ENCODE results near the gene DNAI1.
A peak's percentile ranks its signal among the peaks of the same experiment; 100 is the strongest.

The DNAI1 gene

GRCh38 chr9:34490360-34490759 is 31.8 kb downstream of the DNAI1 start:
- DNase-seq (ENCODE audit: low read depth, low spot score): no peak

- no peak for DNase-seq (ENCODE audit: low read depth, low spot score)
These were observed 32.2 kb downstream of the DNAI1 start for GRCh38 chr9:34490760-34491159.

GRCh38 chr9:34491596-34491995 is 33.0 kb downstream of the DNAI1 start:
- no peak for DNase-seq (ENCODE audit: low read depth, low spot score)

- no peak for DNase-seq (ENCODE audit: low read depth, low spot score)
These were observed 33.4 kb downstream of the DNAI1 start for GRCh38 chr9:34492051-34492450.

DNA sequence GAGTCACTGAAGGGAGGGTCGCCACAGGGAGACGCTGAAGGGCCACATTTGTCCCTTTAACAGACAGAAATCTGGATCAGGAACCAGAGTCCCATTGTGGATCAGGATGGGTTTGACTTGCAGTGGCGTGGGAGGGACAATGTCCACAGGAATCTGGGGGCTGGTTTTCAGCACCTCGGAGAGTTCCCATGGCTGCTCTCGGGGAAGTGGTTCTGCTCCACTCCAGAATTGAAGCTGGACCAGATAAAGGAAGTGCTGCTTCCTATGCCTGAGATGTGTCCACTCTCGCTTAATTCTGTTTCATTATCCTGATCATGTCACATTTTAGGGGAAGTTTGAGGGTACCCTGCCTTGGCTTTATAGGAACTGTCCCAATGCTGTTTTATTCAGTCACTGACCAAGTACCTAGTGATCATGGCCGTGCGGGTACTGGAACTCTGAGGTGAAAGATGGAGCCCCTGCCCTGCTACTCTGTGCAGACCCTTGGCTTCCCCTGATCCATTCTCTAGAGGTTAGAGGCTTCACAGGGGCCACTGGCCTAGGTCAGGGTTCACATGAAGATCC is 35.4 kb downstream of the DNAI1 start:
- peak; percentile 70 for DNase-seq (ENCODE audit: low read depth, low spot score)

DNA sequence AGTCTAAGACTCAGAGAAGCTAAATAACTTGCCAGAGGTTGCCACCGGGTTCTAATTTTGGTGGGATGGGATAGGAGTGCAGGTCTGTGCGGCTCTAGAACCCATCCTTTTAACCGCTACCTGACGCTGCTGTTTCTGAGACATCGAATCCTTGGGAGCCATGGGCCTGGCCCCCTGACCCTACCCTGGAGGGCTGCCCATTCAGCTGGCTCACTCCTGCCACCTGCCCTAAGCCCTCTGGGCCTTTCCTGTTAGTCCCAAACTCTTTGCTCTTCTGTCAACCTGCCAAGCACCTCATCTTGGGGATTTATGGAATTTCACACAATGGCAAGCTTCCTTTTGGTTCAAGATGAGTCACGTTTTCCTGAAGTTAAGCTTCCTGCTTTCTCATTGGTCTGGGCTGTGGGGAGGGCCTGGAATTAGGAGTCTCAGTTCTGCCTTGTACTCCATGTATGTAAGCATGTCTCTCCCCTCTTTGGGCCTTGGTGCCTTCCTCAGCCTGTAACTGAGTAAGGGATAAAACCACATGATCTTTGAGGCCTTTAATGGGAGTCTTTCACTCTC is 37.6 kb downstream of the DNAI1 start:
- no peak for DNase-seq (ENCODE audit: low read depth, low spot score)

- no peak for DNase-seq (ENCODE audit: low read depth, low spot score)
These were observed 39.9 kb downstream of the DNAI1 start for GRCh38 chr9:34498553-34498952.

DNA sequence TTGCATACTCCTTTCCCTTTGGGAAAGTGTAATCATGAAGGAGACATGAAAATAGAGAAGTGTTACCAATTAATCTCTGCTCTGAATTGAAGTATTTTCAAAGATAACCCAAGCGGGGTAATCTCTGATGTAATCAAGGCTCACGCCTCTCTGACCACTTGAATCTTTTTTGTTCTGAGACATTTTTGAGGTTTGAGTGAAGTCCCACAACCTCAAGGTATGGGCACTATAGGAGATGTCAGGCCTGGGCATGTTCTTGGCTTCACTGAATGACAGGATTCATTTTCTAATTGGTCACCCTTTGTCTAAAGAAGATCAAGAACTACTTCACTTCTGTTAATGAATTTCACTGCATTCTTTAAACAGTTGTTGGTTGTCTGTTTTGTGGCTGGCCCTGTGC is 40.5 kb downstream of the DNAI1 start:
- DNase-seq (ENCODE audit: low read depth, low spot score): no peak

DNA sequence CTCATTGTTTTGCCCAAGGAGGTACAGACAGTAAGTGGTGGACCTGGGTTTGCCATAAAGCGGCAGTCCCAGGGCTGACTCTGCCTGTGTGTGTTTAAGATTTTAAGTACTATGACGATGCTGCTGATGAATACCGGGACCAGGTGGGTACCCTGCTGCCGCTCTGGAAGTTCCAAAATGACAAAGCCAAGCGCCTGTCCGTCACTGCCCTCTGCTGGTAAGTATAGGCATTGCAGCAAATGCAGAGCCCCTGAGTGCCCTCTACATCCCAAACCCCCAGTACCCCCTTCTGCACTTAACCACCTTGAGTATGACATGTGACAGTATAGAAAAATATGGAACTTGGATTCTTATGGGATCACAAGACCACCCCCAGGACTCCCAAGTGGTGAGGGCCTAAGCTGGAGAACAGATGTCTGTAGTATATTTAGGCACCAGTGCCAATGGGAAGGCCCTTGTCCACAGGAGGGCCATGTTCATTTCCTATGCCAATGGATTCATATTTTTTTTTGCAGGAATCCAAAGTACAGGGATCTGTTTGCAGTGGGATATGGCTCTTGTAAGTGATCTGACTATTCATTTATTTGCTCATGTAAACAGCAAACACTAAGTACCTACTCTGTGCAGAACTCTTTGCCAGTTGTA is 42.1 kb downstream of the DNAI1 start:
- DNase-seq (ENCODE audit: low read depth, low spot score): peak; percentile 79

DNA sequence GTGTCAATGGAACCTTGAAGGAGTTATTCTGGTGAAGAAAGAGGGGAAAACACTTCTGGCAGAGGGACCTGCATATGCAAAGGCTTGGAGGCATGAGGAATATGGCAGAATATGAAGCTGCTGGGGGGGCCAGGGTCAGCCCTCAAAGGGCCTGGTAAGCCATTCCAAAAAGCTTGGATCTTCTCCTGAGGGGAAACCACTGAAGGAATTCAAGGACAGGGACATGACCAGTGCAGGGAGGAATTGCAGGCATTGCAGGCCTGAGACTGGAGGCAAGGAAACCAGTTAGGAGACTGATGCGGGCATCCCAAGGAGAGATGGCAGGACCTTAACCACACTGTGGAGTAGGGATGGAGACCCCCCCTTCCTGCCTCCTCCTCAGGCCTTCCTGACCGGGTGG is 42.8 kb downstream of the DNAI1 start:
- no peak for DNase-seq (ENCODE audit: low read depth, low spot score)

- peak; percentile 55 for DNase-seq (ENCODE audit: low read depth, low spot score)
These were observed 43.4 kb downstream of the DNAI1 start for GRCh38 chr9:34501889-34502425.

DNA sequence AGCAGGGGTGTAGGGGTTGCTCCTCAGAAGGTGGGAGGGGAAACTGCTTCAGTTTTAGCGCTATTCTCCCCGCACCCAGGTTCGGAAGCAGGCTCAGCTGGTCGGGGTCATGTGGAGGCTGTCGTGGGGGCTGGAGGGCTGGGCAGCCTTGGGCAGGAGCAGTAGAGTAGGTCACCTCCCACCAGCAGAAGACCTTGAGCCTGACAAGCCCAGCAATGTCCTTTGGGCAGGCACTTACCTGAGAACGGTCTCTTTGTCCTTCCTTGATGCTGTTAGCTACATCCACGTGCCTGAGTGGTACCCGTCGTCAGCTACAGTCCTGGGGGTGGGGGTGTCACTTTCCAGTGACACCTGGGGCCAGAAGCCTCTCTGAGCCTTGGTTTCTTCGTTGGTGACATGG is 43.9 kb downstream of the DNAI1 start:
- DNase-seq (ENCODE audit: low read depth, low spot score): no peak

DNA sequence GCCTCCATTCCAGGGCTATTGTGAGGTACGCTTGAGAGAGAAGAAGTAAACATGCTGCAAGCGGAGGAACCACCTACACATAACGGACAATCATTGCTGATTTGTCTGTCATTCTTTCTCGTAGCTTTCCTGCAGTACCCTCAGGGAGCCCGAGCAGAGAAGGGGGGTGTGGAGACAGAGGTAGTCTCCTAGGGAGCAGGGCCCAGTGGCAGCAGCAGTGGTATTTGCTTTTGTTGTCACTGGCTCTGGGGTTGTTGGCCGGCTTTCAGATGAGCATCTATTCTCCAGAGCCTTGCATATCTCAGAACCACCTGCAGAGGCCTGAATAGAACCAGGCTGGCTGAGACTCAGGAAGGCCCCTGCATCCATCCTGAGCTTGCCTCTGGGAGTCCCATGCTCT is 44.3 kb downstream of the DNAI1 start:
- no peak for DNase-seq (ENCODE audit: low read depth, low spot score)

DNA sequence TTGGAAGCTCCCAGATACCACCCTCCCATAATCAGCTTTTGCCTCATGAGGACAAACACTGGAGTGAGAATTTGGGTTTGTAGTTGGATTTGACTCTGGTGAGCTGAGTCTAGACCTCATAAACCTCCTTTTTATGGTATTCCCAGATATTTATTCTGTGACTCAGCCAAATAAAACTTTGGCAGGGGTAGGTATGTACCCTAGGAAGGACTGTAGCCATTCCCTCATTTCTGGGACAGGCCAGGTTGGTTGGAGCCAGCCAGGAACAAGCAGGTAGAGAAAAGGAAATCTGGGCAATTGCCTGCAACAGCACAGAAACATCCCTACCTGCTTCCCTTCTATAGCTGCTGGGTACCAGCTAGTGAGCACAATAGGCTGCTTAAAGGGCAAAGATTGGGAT is 44.8 kb downstream of the DNAI1 start:
- no peak for DNase-seq (ENCODE audit: low read depth, low spot score)

DNA sequence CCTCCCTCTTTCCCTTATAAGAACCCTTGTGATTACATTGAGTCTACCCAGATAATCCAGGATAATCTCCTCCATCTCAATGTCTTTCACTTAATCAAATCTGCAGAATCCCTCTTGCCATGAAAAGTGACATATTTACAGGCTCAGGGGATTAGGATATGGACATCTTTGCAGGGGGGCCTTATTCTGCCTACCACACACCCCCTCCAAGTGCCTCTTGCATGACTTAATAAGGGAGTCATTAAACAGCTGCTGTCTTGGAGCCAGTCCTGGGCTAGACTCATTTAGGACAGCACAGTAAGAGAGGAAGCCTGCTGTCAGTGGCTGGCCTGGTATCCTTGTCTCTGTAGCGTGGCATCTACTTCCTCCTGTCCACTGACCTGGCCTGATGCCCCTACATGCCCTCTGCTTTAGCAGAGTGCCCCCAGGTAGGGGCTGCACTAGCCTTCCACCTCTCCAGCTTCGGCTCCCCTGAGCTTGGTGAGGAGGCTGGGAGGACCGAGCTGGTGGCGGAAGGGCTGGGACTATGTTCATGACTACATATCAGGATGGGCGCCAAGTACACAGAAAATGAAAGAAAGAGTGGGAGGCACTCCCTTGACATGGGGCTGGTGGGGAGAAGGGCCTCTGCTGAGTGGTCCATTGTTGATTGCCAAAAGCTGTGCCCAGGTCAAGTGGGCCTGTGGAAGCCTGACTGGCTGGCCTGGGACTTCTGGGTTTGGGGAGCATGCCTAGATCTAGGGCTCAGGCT is 46.9 kb downstream of the DNAI1 start:
- no peak for DNase-seq (ENCODE audit: low read depth, low spot score)

DNA sequence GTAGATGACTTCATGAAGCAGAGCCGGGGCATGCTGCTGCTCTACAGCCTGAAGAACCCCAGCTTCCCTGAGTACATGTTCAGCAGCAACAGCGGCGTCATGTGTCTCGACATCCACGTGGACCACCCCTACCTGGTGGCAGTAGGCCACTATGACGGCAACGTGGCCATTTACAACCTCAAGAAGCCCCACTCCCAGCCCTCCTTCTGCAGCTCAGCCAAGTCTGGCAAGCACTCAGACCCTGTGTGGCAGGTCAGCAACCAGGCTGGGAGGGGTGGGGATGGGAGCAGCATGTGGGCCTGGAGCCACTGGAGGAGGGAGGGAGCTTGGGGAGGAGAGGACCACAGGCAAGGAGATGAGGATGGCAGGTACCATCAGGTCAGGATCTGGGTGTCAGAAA is 48.0 kb downstream of the DNAI1 start:
- DNase-seq (ENCODE audit: low read depth, low spot score): no peak

- no peak for DNase-seq (ENCODE audit: low read depth, low spot score)
These were observed 49.0 kb downstream of the DNAI1 start for GRCh38 chr9:34507556-34507955.

DNA sequence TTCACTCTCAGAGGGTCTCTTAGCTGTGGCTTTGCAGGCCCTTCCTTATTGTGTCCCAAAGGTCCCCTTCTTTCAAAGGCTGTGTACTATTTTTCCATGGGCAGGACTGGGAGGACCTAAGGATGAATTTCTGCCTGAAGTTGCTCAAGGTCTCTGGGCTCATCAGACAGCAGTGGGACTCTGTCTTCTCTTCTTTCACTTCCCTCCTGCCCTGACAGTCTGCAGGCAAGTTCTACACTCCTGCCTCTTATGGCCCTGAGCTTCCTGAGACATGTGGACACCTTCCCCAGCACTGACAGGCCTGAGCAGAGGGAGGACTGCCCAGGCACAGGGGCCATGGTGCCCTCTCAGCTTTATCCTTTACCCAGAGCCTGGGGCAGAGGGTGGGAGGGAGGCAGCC is 49.4 kb downstream of the DNAI1 start:
- DNase-seq (ENCODE audit: low read depth, low spot score): no peak

- DNase-seq (ENCODE audit: low read depth, low spot score): no peak
These were observed 49.9 kb downstream of the DNAI1 start for GRCh38 chr9:34508463-34508862.

- DNase-seq (ENCODE audit: low read depth, low spot score): no peak
These were observed 50.3 kb downstream of the DNAI1 start for GRCh38 chr9:34508951-34509350.

DNA sequence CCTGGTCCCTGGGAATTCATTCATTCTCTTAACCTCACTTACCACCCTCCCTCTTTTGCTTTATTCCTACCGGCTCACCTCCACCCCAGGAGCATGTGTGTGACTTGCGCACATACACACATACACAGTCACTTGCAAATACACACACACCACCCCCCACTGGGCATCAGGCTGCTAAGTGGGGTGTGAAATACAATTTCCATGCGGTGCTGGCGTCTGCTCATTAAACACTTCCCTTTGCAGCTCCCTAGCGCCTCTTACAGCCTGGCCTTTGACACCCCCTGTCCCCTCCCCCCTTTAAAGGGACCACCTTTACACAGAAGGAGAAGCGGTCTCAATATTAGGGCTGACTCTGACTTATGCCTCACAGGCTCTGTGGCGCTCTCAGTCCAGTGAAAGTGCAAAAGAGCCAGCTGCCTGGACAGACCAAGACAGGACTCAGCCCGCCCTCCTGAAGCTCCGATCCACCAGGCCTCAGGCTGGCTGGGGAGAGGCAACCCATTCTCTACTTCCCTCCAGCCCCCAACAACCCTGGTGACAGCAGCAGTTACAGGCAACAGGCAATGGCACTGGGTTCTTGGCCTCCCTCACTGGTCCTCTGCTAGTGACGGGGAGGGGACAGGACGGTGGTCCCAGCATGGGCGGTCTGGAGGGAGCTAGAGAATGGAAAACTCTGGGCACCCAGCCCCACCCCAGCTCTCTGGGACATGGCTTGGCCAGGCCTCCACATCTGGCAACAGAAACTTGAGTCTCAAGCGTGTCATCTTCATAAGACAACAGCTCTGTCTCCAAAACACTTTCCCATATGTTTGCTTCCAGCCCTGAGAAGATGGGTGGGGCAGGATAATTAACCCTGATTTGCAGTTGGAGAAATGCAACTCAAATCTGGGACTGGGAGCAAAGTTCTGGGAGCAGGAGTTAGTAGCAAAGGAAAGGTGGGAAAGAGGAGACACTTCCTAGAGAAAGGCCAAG is 52.2 kb downstream of the DNAI1 start:
- DNase-seq (ENCODE audit: low read depth, low spot score): no peak

Data from ELF-1 (cell line).